ENCODE results near the gene ZNF296. TPM values are rescaled to one million over a fixed set of nuclear protein-coding genes. Genes with fewer than 3 reads are reported as not detected.

ZNF296 gene
- total and polyA plus RNA-seq, 2 of the 13 experiments (the other 11 are each of a cell fraction or from before 2014, with no cell fraction given), result 0.26 to 0.62 TPM

GRCh38 chr19:45045671-45046353 is 30.5 kb downstream of the ZNF296 start (continued):
- TF ChIP-seq ZNF318 (CRISPR knock-in tag; IDR thresholded peaks at IDR 0.05) (0 out of 2 replicates have a peak, but pooled peaks have one; percentile 66), IRF2 (CRISPR knock-in tag; IDR thresholded peaks at IDR 0.05) (peak; percentile 88), ZNF644 (CRISPR knock-in tag; IDR thresholded peaks at IDR 0.05; ENCODE audit: low read depth) (peak; percentile 54), ZNF431 (CRISPR knock-in tag; IDR thresholded peaks at IDR 0.05; ENCODE audit: borderline replicate concordance, low read depth) (peak; percentile 87), ZNF788 (CRISPR knock-in tag; IDR thresholded peaks at IDR 0.05; ENCODE audit: borderline replicate concordance) (peak; percentile 87; the same call in 1 of the 2 replicates), HHEX (CRISPR knock-in tag; IDR thresholded peaks at IDR 0.05) (peak; percentile 52; the same call in 1 of the 2 replicates), ZBTB3 (CRISPR knock-in tag; IDR thresholded peaks at IDR 0.05; ENCODE audit: borderline replicate concordance, low read depth) (0 out of 2 replicates have a peak, but pooled peaks have one; percentile 27), MIER3 (CRISPR knock-in tag; IDR thresholded peaks at IDR 0.05; ENCODE audit: borderline replicate concordance) (peak; percentile 81; the same call in 1 of the 2 replicates), ZNF296 (CRISPR knock-in tag; conservative IDR thresholded peaks at IDR 0.05) (peak; percentile 50; the same call in 1 of the 2 replicates), ZNF501 (CRISPR knock-in tag; IDR thresholded peaks at IDR 0.05) (peak; percentile 22; the same call in 1 of the 2 replicates), RCOR2 (CRISPR knock-in tag; IDR thresholded peaks at IDR 0.05) (peak; percentile 89), GATA4 (IDR thresholded peaks at IDR 0.05; ENCODE audit: borderline replicate concordance, low read depth) (peak; percentile 74; the same call in 1 of the 2 replicates), PHF20 (CRISPR knock-in tag; IDR thresholded peaks at IDR 0.05) (peak; percentile 54), SMARCC2 (IDR thresholded peaks at IDR 0.05) (no peak), JUN (CRISPR knock-in tag; IDR thresholded peaks at IDR 0.05) (0 out of 2 replicates have a peak, but pooled peaks have one; percentile 25), KDM3A (CRISPR knock-in tag; IDR thresholded peaks at IDR 0.05; ENCODE audit: low read depth) (peak; percentile 87), PHF21A (CRISPR knock-in tag; IDR thresholded peaks at IDR 0.05) (peak; percentile 97), ZNF850 (CRISPR knock-in tag; conservative IDR thresholded peaks at IDR 0.05) (no peak), BATF2 (CRISPR knock-in tag; IDR thresholded peaks at IDR 0.05) (no peak), ZNF44 (CRISPR knock-in tag; IDR thresholded peaks at IDR 0.05) (no peak), BCL6 (CRISPR knock-in tag; IDR thresholded peaks at IDR 0.05) (peak; percentile 79)
